ENCODE data around the gene TPM4. TPM values are rescaled to one million over a fixed set of nuclear protein-coding genes. Genes with fewer than 3 reads are reported as not detected.

The TPM4 gene
- total and polyA plus RNA-seq, 2 of the 8 experiments (the other 6 are each of a cell fraction or from before 2014, with no cell fraction given): 160 to 359 TPM

DNA sequence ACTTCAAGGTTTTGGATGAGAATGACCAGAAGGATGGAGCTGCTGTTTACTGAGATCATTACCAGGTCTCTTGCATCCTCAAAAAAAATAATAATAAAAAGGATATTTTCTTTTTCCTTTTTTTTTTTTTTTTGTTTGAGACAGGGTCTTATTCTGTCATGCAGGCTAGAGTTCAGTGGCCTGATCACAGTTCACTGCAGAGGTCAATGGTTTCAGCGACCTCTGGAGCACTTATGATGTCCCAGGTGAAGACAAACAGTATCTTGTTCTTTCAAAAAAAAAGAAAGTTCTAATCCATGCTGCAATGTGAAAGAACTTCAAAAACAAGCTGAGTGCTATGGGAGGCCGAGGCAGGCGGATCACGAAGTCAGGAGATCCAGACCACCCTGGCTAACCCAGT lies 30.4 kb upstream of the TPM4 start (continued):
- TF ChIP-seq, protein P1, sequence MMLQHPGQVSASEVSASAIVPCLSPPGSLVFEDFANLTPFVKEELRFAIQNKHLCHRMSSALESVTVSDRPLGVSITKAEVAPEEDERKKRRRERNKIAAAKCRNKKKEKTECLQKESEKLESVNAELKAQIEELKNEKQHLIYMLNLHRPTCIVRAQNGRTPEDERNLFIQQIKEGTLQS (IDR thresholded peaks at IDR 0.05; ENCODE audit: insufficient read depth, low read depth, low read length): no peak
